ENCODE measurements around the gene NTN1. TPM values are rescaled to one million over a fixed set of nuclear protein-coding genes. Genes with fewer than 3 reads are reported as not detected.

The NTN1 gene
- total RNA-seq, 3 donors from 2014 or later (not counting 1 experiment from before 2014, with no cell fraction given): 0.12 to 0.15 (median 0.14) TPM

DNA sequence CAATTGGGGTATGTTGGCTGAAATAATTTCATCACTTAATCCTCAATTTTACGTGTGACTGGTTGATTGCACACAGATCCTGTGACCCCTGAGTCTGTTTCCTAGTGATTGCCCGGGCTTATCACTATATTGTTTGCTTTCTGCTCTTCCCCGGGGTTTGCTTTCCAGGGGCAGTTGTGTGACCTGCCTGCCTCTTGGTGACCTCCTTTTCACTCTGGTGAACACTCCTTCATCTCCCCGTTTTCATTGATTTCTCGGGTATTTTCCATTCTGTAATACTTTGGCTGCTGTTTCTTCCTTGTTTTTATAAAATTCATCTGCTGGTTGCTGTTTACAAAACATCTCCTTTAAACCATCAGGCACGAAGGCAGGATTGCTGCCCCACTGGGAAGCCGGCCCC is 36.0 kb downstream of the NTN1 start:
- Histone ChIP-seq H3K27ac (ENCODE audit: low read length) (no peak overlapping the region), H3K4me3 (ENCODE audit: low read length) (no peak overlapping the region), H3K4me1 (ENCODE audit: control insufficient read depth, insufficient read depth, low read length) (no peaks in the 10 kb centered on the region), H3K27me3 (ENCODE audit: control insufficient read depth, insufficient read depth, low read length) (no peaks in the 10 kb centered on the region), H3K9me3 (ENCODE audit: control insufficient read depth, insufficient read depth, low read length) (no peaks in the 10 kb centered on the region), H3K36me3 (ENCODE audit: control insufficient read depth, insufficient read depth, low read length) (no peaks in the 10 kb centered on the region)
- Mint-ChIP-seq H3K27ac (no peak overlapping the region), H3K36me3 (no peaks in the 10 kb centered on the region), H3K4me1 (no peaks in the 10 kb centered on the region), H3K4me3 (no peak overlapping the region), H3K9me3 (no peaks in the 10 kb centered on the region), H3K27me3 (ENCODE audit: low read depth in 2 of 2) (peaks cover 9 to 13% of the 10 kb centered on the region in 2 donors)
- TF ChIP-seq, protein P1, sequence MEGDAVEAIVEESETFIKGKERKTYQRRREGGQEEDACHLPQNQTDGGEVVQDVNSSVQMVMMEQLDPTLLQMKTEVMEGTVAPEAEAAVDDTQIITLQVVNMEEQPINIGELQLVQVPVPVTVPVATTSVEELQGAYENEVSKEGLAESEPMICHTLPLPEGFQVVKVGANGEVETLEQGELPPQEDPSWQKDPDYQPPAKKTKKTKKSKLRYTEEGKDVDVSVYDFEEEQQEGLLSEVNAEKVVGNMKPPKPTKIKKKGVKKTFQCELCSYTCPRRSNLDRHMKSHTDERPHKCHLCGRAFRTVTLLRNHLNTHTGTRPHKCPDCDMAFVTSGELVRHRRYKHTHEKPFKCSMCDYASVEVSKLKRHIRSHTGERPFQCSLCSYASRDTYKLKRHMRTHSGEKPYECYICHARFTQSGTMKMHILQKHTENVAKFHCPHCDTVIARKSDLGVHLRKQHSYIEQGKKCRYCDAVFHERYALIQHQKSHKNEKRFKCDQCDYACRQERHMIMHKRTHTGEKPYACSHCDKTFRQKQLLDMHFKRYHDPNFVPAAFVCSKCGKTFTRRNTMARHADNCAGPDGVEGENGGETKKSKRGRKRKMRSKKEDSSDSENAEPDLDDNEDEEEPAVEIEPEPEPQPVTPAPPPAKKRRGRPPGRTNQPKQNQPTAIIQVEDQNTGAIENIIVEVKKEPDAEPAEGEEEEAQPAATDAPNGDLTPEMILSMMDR (IDR thresholded peaks at IDR 0.05): no peak
- ATAC-seq (no peak), DNase-seq (no peak)
- intact Hi-C loops (cut with micrococcal nuclease): no loop called here
- WGBS (ENCODE audit: insufficient coverage): 87% methylated on average over 7 of the region's 7 CpGs

DNA sequence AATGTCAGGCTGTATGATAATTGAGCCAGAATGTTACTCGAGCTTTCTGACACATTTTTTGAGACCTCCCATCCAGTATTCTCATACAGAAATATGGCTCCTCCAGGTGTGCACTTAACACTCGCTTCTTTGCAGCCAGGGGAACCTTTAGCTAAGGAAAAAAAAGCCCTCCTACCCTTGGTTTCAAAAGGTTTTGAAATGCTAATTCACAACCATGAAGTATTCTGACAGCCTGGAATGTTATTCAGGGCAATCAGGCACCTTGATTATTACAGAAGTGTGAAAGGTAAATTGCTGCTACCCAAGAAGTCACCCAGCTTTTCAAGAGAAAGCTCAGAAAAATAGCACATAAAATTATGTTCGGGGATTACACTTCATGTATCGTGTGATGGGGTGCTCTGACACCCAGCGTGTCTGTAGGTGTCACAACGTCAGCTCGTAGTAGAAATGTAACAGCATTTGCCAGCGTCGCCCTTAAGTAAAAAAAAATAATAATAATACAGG is 41.1 kb downstream of the NTN1 start:
- no peaks in the 10 kb centered on the region for H3K36me3 ChIP-seq (ENCODE audit: control insufficient read depth, insufficient read depth, low read length)
- 85% methylated on average over 7 of the region's 9 CpGs for WGBS (ENCODE audit: insufficient coverage)
- peaks cover 2% of the 10 kb centered on the region for H3K27me3 ChIP-seq (ENCODE audit: control insufficient read depth, insufficient read depth, low read length)
- no peak overlapping the region for H3K4me3 ChIP-seq (ENCODE audit: low read length)
- ATAC-seq (no peak), DNase-seq (no peak)
- Mint-ChIP-seq H3K9me3 (no peaks in the 10 kb centered on the region), H3K4me3 (no peak overlapping the region), H3K27ac (no peak overlapping the region), H3K27me3 (ENCODE audit: low read depth in 2 of 2) (peaks cover 11 to 16% of the 10 kb centered on the region in 2 donors), H3K4me1 (no peaks in the 10 kb centered on the region), H3K36me3 (no peaks in the 10 kb centered on the region)
- no peaks in the 10 kb centered on the region for H3K4me1 ChIP-seq (ENCODE audit: control insufficient read depth, insufficient read depth, low read length)
- H3K27ac ChIP-seq (ENCODE audit: low read length): no peak overlapping the region
- TF ChIP-seq, protein P1 (IDR thresholded peaks at IDR 0.05): no peak
- H3K9me3 ChIP-seq (ENCODE audit: control insufficient read depth, insufficient read depth, low read length): no peaks in the 10 kb centered on the region
- intact Hi-C loops (cut with micrococcal nuclease): no loop called here

DNA sequence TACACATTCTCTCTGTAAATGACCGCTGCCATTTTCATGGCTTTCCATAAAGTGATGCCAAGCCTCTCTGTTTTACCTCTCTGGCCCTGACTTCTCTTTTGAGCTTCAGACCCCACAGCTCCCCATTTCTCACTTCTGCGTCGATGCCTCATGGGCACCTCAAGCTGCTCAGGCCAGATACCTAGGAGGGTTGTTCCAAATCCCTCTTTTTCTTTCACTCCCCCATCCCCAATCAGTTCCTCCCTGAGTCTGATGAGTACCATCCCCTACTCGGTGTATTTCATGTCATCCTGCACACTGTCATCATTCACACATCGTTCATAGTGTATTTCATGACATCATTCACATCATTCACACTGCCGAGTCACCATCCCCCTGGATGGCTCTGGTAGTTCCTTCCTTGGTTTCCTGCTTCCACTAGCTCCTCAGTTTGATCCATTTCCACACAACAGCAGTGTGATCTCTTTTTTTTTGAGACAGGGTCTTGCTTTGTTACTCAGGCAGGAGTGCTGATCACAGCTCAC is 43.1 kb downstream of the NTN1 start:
- Histone ChIP-seq H3K4me1 (ENCODE audit: control insufficient read depth, insufficient read depth, low read length) (no peaks in the 10 kb centered on the region), H3K27me3 (ENCODE audit: control insufficient read depth, insufficient read depth, low read length) (peaks cover 2% of the 10 kb centered on the region), H3K9me3 (ENCODE audit: control insufficient read depth, insufficient read depth, low read length) (no peaks in the 10 kb centered on the region), H3K27ac (ENCODE audit: low read length) (no peak overlapping the region), H3K36me3 (ENCODE audit: control insufficient read depth, insufficient read depth, low read length) (no peaks in the 10 kb centered on the region), H3K4me3 (ENCODE audit: low read length) (no peak overlapping the region)
- no peak overlapping the region for H3K4me3 Mint-ChIP-seq
- H3K9me3 Mint-ChIP-seq: no peaks in the 10 kb centered on the region
- TF ChIP-seq, protein P1 (IDR thresholded peaks at IDR 0.05): no peak
- H3K4me1 Mint-ChIP-seq: no peaks in the 10 kb centered on the region
- intact Hi-C loops (cut with micrococcal nuclease): no loop called here
- H3K27ac Mint-ChIP-seq: no peak overlapping the region
- no peak for DNase-seq
- H3K27me3 Mint-ChIP-seq (ENCODE audit: low read depth in 2 of 2): peaks cover 8 to 17% of the 10 kb centered on the region in 2 donors
- WGBS (ENCODE audit: insufficient coverage): 88% methylated on average over 6 of the region's 6 CpGs
- no peak for ATAC-seq
- no peaks in the 10 kb centered on the region for H3K36me3 Mint-ChIP-seq

DNA sequence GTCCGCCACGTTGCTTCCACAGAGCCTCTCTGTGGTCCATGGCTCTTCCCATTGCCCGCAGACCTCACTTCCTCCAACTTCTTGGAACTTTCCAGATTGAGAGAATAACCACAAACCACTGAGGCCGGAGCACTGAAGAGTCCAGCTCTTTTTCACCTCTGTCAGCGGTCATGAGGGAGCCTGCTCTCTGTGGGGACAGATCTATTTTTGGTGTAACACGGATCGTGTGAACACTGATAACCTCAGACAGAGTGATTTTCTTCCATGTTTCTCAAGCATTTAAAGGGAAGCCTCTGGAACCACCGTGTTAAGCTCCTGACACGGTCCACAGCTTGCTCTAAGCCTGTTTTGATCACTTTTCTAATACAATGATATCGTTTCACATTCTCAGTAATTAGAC is 49.7 kb downstream of the NTN1 start:
- Histone ChIP-seq H3K4me3 (ENCODE audit: low read length) (no peak overlapping the region), H3K4me1 (ENCODE audit: control insufficient read depth, insufficient read depth, low read length) (no peaks in the 10 kb centered on the region), H3K27ac (ENCODE audit: low read length) (no peak overlapping the region), H3K27me3 (ENCODE audit: control insufficient read depth, insufficient read depth, low read length) (no peaks in the 10 kb centered on the region), H3K36me3 (ENCODE audit: control insufficient read depth, insufficient read depth, low read length) (no peaks in the 10 kb centered on the region), H3K9me3 (ENCODE audit: control insufficient read depth, insufficient read depth, low read length) (no peaks in the 10 kb centered on the region)
- no peaks in the 10 kb centered on the region for H3K36me3 Mint-ChIP-seq
- TF ChIP-seq, protein P1 (IDR thresholded peaks at IDR 0.05): no peak
- no peak overlapping the region for H3K27ac Mint-ChIP-seq
- DNase-seq (no peak), ATAC-seq (no peak)
- H3K27me3 Mint-ChIP-seq (ENCODE audit: low read depth in 2 of 2): peaks cover 0 to 3% of the 10 kb centered on the region in 2 donors
- no peaks in the 10 kb centered on the region for H3K9me3 Mint-ChIP-seq
- WGBS (ENCODE audit: insufficient coverage): 87% methylated on average over 10 of the region's 10 CpGs
- no peaks in the 10 kb centered on the region for H3K4me1 Mint-ChIP-seq
- no peak overlapping the region for H3K4me3 Mint-ChIP-seq
- intact Hi-C loops (cut with micrococcal nuclease): no loop called here

Measured in natural killer cell (primary cell).